MG63 (cell line): Measurements from ENCODE around the gene ZBTB33. TPM values are rescaled to one million over a fixed set of nuclear protein-coding genes. Genes with fewer than 3 reads are reported as not detected.

Source experiments
- DNase-seq: peaks from one replicate; pipeline ENCODE4 v3.0.0-alpha.2; 2020
- H3K27me3 ChIP-seq: fragments of 250-450 bp; sonication (Bioruptor Pico); 2 replicates; pipeline ENCODE4 v1.5.1; 2020; ENCODE audit warnings: mild to moderate bottlenecking, moderate library complexity
- H3K36me3 ChIP-seq: fragments of 250-450 bp; sonication (Bioruptor Pico); 2 replicates; pipeline ENCODE4 v1.5.1; 2020; ENCODE audit warnings: mild to moderate bottlenecking, moderate library complexity
- H3K4me3 ChIP-seq: fragments of 250-450 bp; sonication (Bioruptor Pico); 2 replicates; pipeline ENCODE4 v1.5.1; 2020; ENCODE audit warnings: mild to moderate bottlenecking, moderate library complexity
- H3K9me3 ChIP-seq: fragments of 250-450 bp; sonication (Bioruptor Pico); 2 replicates; pipeline ENCODE4 v1.5.1; 2020; ENCODE audit warnings: mild to moderate bottlenecking, moderate library complexity
- total RNA-seq: library from RNA; depleted of rRNA; stranded (reverse); fragments of >200 nt; shearing (Covaris generic); gene quantifications from 2 replicates; pipeline ENCODE4 v1.2.3, GENCODE V29; 2014; ENCODE audit warnings: low replicate concordance

ZBTB33 gene
- total RNA-seq, 1 experiment from 2014 or later = 8.2 TPM

DNA sequence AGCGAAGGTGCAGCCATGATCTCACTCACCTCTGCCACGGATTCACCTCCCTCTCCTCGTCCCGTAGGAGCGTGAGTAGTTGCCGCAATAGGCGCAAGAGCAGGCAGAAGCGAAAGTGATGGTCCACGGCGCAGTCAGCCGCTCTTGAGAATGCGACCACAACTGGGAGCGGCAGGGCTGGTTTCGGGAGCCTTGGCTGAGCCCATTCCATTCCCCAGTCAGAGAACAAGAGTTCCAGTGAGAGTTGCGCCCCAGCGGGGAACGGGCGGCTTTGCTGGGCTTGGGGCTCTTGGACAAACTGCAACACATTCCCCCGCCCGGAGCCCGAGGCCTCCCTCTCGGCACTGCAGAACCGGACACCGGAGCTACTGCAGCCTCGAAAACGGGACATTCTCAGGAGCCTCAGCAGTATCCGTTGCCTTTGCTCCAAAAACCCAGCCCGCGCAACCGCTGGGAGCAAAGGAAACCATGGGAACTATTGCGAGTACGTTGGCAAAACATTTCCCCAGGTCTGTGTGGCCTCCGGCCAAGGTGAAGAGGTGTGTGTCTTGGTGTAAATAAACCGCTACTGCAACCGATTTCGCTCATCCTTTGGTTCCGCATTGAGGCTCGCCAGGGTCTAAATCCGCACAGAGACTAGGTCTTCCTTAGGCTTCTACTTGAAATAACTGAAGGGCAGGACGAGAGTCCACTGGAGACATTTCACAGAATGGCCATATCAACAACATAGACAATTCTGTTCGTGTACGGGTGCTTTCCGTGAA lies 5.7 kb upstream of the ZBTB33 start:
- H3K36me3 ChIP-seq = no peaks in the 10 kb centered on the region
- H3K4me3 ChIP-seq = peak overlapping the region; percentile 76
- DNase-seq = peak; percentile 51
- no peaks in the 10 kb centered on the region for H3K27me3 ChIP-seq
- H3K9me3 ChIP-seq = no peaks in the 10 kb centered on the region

DNA sequence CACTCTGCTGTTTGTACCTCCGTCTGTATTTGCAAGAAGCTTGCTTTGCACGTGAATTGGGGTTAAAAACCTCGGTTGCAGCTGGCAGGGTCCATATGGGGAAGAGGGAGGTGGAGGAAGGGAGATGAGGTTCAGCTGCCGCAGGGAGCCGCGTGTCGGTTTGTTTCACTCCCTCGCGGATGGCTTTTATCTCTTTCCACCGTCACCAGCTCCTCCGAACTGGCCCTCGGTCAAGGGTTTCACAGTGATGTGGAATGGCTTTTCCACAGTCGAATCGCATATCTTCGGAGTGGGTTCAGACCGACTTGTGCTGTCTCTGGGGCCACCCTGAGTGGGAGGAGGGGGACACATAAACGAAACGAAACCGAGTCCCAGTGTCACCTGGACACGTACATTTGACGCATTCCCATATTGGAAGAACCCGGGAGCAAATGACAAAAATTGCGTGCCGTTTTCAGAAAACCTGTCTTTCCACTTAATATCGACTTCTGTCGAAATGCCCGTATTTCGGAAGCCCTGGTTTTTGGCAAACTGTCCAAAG lies 929 bp downstream of the ZBTB33 start:
- peak; percentile 14 for DNase-seq
- Histone ChIP-seq H3K9me3 (no peaks in the 10 kb centered on the region), H3K4me3 (peak overlapping the region; percentile 72), H3K27me3 (no peaks in the 10 kb centered on the region), H3K36me3 (peaks cover 15% of the 10 kb centered on the region)

DNA sequence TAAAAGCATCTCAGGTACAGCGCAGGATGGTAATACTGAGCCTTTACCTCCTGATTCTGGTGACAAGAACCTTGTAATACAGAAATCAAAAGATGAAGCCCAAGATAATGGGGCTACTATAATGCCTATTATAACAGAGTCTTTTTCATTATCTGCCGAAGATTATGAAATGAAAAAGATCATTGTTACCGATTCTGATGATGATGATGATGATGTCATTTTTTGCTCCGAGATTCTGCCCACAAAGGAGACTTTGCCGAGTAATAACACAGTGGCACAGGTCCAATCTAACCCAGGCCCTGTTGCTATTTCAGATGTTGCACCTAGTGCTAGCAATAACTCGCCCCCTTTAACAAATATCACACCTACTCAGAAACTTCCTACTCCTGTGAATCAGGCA lies 3.2 kb downstream of the ZBTB33 start:
- H3K4me3 ChIP-seq = no peak overlapping the region
- no peaks in the 10 kb centered on the region for H3K27me3 ChIP-seq
- no peaks in the 10 kb centered on the region for H3K9me3 ChIP-seq
- DNase-seq = no peak
- H3K36me3 ChIP-seq = peaks cover 18% of the 10 kb centered on the region

DNA sequence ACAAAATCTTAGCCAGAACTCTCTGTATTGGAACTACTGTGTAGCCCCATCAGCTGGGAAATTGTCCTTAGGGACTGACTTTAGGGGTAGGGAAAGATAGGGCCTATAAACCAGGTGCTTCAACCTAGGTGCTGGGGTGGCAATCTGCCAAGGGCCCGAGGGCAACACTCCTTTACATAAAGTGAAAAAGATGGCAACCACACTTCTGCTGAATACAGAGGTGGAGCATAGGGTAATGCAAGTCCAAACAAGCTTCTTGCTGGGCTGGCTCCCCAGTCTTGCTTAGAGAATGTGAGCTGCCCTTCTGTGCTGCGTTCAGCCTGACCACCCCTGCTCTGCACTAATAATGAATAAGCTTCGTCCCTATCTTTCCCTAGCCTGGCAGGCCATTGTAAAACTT lies 9.8 kb downstream of the ZBTB33 start:
- no peak for DNase-seq
- Histone ChIP-seq H3K9me3 (no peaks in the 10 kb centered on the region), H3K27me3 (no peaks in the 10 kb centered on the region), H3K4me3 (no peak overlapping the region), H3K36me3 (peaks cover 9% of the 10 kb centered on the region)

DNA sequence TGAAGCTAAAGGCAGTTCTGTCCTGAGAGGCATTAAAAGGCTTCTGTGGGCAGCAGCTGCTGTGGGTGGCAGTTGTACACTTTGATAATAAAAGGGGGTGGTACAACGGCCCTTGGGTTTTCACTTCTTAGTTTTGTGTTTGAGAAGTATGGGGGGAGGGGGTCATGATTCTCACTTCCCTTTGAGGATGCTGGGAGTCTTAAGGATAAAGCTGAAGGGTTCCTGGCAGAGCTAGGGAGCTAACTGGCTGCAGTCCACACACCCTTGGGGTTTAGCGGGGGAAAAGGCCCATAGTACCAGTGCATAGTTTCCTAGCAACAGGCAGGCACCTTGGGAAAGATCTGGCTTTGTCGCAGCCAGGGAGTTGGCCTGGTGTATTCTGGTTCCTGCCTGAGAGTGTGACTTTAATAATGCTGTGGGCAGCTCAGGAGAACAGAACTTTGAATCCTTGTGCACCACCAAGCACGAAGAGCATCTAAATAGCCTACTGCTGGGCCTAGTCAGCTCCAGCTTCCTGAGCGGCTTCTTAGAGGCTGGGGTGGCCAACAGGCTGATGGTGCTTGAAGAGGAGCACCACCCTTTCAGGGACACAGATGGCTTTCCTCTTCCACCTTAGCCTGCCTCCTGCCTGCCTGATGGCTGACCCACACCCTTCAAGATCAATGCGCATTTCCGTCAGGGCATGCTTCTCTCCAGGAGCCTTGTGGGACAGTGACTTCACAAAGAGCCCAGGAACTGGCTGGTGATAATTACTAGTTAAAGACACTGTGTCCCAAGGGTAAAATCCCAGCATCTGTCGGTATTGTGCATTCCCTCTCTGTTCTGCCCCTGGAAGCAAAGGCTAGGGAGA lies 12.5 kb downstream of the ZBTB33 start:
- Histone ChIP-seq H3K4me3 (no peak overlapping the region), H3K36me3 (no peaks in the 10 kb centered on the region), H3K27me3 (no peaks in the 10 kb centered on the region), H3K9me3 (no peaks in the 10 kb centered on the region)
- DNase-seq = no peak

DNA sequence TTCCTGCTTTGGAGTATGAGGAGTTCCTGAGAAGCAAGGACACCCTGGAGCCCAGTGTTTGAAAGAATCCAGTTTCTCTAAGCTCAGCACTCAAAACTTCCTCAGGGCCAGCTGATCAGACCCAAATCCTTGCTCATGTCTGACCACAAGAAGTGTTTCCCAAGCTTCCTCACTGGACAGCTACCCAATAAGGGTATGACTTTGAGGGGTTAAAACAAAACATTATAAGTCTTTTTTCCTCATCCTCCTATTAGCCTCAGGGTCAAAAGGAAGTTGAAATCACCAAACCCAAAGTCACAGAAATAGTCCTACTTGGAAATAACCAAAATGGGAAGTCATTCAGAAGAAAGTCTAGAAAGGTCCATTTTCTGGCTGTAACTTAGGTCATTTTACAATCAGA lies 13.7 kb downstream of the ZBTB33 start:
- DNase-seq = no peak
- H3K36me3 ChIP-seq = no peaks in the 10 kb centered on the region
- H3K27me3 ChIP-seq = no peaks in the 10 kb centered on the region
- no peaks in the 10 kb centered on the region for H3K9me3 ChIP-seq
- H3K4me3 ChIP-seq = no peak overlapping the region

DNA sequence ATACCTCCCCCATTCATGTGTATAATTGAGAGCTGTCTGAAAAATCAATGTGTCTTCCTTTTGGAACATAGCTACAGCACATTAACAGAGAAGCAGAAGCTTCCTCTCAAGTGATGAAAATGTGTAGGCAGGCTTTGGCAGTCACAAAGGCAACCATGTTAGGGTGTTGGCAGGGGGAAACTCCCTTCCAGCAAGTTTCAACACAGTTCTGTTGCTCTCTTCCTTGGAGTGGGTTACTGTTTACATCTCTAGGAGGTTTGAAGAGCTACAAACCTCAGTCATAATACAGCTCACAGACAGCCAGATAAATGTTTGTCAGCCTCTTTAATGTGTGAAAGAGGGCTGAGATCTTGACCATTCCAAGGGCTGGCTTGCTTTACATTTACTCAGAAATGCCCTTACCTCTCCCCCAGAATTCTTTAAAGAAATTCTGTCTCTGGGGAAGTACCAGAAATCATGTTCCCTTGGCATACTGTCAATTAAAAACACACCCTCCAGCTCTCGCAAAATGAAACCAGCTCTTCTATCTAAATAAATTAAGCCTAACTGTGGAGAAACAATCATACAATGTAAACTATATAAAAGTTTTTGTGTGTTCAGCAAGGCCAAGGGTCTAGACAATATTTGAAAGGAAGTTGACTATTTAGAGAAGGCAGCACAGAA lies 18.9 kb downstream of the ZBTB33 start:
- no peaks in the 10 kb centered on the region for H3K27me3 ChIP-seq
- no peak overlapping the region for H3K4me3 ChIP-seq
- no peaks in the 10 kb centered on the region for H3K9me3 ChIP-seq
- H3K36me3 ChIP-seq = no peaks in the 10 kb centered on the region
- peak; percentile 18 for DNase-seq

DNA sequence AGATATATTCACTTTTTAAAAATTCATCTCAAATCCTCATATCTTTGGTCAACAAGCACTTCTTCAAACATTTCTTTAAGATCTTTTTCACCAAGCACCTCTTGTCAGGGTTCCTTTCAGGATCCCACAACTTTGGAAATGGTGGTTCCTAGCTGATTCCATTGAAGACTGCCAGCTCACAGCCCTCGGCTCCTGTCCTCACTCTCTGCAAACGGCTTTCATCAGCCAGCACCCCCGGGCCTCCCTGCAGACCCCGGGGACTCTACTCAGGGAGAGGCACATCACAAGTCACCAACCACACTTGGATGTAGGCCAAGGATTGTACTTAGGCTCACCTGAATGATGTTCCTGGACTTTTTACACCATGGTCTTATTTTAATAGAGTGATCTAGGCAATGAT lies 20.0 kb downstream of the ZBTB33 start:
- DNase-seq = no peak
- Histone ChIP-seq H3K36me3 (no peaks in the 10 kb centered on the region), H3K9me3 (no peaks in the 10 kb centered on the region), H3K27me3 (no peaks in the 10 kb centered on the region), H3K4me3 (no peak overlapping the region)

DNA sequence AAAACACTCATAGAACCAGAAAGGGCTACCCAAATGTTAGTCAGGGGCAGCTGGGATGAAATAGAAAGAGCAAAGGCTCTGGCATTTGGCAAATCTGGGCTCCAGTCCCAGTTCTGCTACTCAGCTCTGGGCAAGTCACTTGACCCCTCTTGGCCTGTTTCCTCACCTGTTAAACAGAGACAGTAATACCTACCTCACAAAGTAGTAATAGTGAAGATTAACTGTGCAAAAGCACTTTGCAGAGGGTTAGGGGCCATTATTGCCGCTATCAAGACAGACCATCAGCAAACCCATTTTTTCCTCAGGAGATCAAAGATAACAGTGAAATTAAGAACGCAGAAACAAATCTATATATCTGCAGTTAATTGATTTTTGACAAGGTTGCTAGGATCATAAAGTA lies 20.6 kb downstream of the ZBTB33 start:
- H3K4me3 ChIP-seq = no peak overlapping the region
- DNase-seq = peak; percentile 6
- H3K9me3 ChIP-seq = no peaks in the 10 kb centered on the region
- no peaks in the 10 kb centered on the region for H3K27me3 ChIP-seq
- no peaks in the 10 kb centered on the region for H3K36me3 ChIP-seq

DNA sequence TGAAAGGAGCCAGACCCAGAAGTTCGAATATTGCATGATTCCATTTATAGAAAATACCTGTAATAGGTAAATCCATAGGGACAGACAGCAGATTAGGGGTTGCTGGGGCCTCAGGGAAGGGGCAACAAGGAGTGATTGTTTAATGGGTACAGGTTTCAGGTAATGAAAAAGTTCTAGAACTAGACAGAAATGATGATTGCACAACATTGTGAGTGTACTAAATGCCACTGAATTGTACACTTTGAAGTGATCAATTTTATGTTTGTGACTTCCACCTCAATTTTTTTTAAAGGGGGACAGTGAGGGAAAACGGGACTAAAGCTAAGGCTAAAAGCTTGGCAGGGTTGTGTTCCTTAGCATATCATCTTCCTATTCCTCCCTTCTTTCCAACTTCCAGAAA lies 23.5 kb downstream of the ZBTB33 start:
- H3K27me3 ChIP-seq = no peaks in the 10 kb centered on the region
- H3K9me3 ChIP-seq = no peaks in the 10 kb centered on the region
- no peak overlapping the region for H3K4me3 ChIP-seq
- no peaks in the 10 kb centered on the region for H3K36me3 ChIP-seq
- no peak for DNase-seq

DNA sequence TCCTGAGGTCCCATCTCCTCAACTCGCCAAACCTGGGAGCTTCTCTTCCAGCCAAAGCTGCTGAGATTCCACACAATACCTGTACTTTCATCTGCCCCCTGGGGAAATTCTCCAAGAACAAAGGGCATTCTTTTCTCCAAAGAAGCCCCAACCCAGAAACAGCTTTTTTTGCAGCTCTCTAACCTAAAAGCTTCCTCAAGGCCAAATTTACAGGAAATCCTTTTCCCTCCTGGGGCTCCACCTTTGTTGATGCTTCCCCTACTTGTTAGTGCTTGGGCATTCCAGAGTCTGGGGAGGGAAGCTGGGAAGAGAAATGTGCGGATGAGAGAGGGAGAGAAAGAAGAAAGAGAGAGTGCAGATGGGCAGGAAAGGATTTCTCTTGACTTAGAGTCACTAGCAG lies 24.3 kb downstream of the ZBTB33 start:
- Histone ChIP-seq H3K36me3 (no peaks in the 10 kb centered on the region), H3K9me3 (no peaks in the 10 kb centered on the region), H3K27me3 (no peaks in the 10 kb centered on the region), H3K4me3 (no peak overlapping the region)
- no peak for DNase-seq

DNA sequence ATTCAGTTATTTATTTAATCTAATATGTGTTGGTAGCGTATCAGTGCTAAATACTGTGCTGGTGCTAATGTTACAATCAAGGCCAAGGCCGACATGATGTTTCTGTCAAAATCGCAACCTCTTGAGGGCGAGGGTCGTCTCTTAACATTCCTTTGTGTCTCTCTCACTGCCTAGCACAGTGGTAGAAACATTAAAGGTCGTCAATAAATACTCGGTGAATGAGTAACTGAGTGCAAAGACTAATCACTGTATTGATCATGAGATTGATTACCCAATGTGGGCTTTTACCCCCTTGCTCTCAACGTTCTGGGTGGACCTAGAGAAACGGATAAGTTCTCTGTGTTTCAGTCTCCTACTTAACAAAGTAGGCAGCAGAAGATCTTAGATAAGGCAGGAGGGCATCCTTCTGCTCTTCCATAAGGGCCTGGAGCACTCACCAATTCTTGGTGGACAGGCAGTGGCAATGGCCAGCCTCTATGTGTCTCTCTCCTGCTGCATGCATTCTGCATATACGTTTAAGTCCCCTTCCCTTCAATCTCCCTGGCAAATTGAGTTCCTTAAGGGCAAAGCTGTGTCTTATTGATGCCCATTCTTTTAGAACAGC lies 30.5 kb downstream of the ZBTB33 start:
- Histone ChIP-seq H3K9me3 (no peaks in the 10 kb centered on the region), H3K4me3 (no peak overlapping the region), H3K36me3 (no peaks in the 10 kb centered on the region), H3K27me3 (no peaks in the 10 kb centered on the region)
- DNase-seq = no peak

DNA sequence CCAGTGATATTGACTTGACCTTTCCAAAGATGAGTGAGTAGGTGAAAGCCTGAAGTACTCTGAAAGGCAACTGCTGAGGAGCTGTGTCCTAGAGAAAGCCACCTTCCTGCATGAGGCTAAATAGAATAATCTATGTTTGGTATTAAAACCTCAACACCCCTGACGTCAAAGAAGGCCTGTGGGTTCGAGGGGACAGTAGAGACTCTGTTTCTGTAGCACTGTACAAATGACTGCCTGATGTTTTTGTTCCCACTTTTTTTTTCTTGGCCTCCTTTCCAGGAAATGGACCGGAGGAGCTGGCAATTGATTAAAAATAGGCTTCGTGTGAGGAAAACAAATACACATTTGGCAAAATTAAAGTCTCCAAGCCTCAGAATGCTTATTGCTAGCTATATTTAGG lies 31.1 kb downstream of the ZBTB33 start:
- Histone ChIP-seq H3K9me3 (no peaks in the 10 kb centered on the region), H3K4me3 (no peak overlapping the region), H3K36me3 (no peaks in the 10 kb centered on the region), H3K27me3 (no peaks in the 10 kb centered on the region)
- no peak for DNase-seq

DNA sequence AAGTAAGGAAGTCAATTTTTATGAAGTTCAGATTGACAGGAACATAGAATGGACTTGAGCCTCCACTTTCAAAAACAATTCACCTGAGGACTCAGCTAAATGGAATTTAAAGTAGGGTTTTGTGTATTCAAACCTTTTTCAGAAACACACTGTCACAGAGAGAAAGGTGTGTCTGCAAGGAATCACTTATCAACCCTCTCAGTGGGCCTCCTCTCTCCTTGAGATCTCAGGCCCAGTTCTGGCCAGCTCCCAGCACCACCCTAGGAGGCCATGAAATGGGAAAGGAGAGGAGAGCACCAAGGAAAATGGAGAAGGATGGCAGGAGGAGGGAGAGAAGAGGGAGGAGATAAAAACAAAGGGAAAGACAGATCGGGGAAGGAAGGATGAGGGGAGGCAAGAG lies 32.1 kb downstream of the ZBTB33 start:
- no peak for DNase-seq
- Histone ChIP-seq H3K36me3 (no peaks in the 10 kb centered on the region), H3K4me3 (no peak overlapping the region), H3K9me3 (no peaks in the 10 kb centered on the region), H3K27me3 (no peaks in the 10 kb centered on the region)

DNA sequence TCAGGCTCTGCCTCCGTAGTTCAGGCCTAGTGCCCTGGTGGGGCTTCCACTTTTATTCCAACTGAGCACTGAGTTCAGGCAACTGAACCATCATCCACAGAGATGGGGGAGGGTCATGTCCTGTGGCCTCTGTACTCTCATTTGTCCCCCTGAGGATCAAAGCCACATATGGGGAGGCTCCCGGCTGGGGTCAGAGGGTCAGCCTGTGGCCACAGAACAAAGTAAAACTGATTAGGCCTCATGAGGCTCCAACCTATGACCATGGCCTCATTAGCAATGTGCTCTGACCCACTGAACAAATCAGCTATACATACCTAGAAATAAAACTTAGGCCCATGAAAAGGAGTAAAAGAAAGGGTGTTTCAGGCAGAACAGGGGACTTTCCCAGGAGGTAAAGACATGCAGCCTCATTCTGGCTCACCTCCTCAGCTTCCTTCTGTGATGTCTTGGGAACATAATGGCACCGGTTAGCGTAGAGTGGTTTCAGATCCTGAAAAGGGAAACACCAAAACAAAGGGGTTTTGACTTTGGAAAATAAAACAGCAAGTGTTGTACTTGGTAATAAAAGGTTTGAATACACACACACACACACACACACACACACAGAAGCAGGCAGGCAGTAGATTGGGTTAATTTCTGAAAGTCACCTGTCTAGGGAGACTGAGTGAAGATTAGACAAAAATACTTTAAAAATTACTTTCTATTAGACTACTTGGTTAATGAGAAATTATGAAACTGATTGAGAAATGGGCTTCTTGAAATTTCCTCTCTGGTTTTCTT lies 36.3 kb downstream of the ZBTB33 start:
- Histone ChIP-seq H3K9me3 (no peaks in the 10 kb centered on the region), H3K27me3 (no peaks in the 10 kb centered on the region), H3K4me3 (no peak overlapping the region), H3K36me3 (no peaks in the 10 kb centered on the region)
- DNase-seq = no peak

DNA sequence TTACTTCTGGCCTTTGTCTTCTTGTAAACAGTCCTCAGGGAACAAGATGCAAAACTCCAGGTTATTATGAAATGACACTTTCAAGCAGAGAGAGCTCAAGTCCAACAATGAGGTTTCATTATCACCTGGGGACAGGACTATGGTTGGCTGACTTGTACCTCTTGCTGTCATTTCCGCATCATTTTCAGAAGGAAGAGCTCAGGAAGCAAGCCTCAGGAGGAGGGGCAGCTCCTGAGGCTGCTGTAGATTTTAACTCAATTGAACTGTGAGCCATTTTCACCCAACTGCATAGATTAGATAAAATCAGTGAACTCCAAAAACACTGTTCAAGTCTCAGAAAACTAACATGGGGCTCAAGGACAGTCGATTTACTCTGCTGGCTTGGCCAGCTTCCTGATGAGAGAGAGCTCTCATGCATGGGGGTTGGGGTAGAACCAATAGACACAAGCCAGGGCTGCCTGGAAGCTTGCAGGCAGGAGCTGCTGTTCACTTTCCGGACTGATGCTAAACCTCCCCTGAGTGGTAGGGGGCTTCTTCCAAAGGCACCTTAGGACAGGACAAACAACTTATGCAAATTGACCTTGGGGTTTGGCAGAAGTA lies 37.0 kb downstream of the ZBTB33 start:
- H3K27me3 ChIP-seq = no peaks in the 10 kb centered on the region
- H3K4me3 ChIP-seq = no peak overlapping the region
- H3K36me3 ChIP-seq = no peaks in the 10 kb centered on the region
- H3K9me3 ChIP-seq = no peaks in the 10 kb centered on the region
- DNase-seq = no peak
